Measurements from ENCODE around the gene ACSF3.

GRCh38 chr16:89105599-89106151, 12.0 kb downstream of the ACSF3 start:
- TF ChIP-seq CTCF (IDR thresholded peaks at IDR 0.05; ENCODE audit: poor library complexity) (no peak), EZH2 (IDR thresholded peaks at IDR 0.05; ENCODE audit: borderline replicate concordance) (no peak)

Measured in hepatocyte (in vitro differentiated cells).